ENCODE measurements around the gene TRIM15.
"Not testable (repeated sequence)": the region's sequence is repeated elsewhere in the genome, so short reads cannot be mapped to it uniquely, and the experiment has no call there.

Gene TRIM15

DNA sequence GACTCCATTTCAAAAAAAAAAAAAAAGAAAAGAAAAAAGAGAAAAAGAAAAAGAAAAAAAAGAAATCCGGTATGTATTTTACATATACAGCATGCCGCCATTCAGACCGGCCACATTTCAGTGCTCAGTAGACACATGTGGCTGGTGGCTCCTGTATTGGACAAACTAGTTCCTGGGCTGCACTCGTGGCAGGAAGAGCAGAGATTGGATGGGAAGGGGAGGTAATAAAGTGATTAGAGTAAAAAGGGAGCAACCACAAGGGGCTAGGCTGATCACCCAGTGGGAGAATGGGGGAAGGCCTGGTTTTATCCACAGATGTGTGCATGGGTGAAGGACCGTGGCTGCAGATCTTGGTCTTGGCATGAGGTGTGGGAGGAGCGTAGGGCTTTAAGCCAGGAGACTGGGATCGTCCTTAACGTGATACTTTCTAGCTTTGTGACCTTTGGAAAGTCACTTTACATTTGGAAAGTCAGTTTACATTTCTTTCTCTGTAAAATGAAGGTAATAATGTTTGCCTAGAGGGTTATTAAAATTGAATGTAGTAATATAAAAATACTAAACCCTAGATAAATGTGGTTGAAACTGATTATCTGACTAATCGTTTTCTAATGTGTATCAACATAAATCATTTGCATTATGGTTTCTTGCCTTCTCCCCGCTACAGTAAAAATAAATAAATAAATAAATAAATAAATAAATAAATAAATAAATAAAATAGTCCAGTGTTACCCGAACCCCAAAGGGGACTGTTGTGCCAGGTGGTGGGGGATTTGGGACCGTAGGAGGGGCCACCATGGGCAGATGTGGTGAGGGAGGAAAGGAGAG lies 869 bp upstream of the TRIM15 start:
- DNase-seq (ENCODE audit: low spot score) = no peak

DNA sequence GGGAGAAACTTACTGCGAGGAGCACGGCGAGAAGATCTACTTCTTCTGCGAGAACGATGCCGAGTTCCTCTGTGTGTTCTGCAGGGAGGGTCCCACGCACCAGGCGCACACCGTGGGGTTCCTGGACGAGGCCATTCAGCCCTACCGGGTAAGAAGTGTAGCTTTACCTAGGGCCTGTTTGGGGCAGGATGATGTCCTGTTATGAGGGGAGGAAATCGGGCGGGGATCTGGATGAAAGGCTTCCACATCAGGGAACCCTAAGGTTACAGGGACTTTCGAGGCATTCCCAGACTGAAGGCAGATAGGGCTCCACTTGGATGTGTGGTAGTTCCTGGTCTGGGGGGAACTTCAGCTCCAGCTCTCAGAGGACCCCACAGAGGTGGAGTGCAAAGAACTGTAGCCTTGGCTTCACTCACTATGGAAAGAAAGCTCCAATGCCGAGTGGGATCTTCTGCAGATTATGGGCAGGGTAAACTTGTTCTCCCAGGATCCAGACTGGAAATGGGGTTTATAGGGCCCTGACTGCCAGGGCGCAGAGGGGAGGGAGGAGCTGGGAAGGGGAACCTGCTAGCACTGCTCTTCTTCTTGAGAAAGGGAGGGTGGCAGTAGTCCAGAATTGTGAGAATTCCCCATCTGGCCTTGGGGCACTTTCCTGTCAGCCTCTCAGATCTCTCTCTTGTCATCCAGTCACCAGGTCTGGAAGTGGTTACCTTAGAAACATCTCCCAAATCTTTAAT lies 740 bp downstream of the TRIM15 start:
- DNase-seq (ENCODE audit: low spot score) = no peak

DNA sequence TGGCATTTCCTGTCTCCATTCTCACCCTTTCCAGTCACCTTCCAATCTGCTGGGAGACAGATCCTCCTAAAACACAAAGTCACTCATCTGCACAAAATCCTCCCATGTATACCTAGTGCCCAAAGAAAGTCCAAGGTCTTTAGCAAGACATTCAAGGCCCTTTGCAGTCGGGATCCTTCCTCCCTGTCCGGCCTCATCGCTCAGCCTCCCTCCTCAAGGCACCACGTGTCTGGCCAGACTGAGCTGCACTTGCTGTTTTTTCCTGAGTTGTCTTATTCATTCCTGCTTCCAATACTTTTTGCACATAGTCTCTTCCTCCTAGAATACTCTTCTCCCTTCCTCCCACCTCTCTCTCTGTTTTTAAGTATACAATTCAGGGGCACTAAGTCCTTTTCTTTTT lies 1.4 kb downstream of the TRIM15 start:
- no peak for DNase-seq (ENCODE audit: low spot score)

DNA sequence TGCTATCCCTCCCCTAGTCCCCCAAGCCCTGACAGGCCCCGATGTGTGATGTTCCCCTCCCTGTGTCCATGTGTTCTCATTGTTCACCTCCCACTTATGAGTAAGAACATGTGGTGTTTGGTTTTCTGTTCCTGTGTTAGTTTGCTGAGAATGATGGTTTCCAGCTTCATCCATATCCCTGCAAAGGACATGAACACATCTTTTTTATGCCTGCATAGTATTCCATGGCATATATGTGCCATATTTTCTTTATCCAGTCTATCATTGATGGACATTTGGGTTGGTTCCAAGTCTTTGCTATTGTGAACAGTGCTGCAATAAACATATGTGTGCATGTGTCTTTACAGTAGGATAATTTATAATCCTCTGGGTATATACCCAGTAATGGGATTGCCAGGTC lies 1.9 kb downstream of the TRIM15 start:
- DNase-seq (ENCODE audit: low spot score) = not testable (repeated sequence)

DNA sequence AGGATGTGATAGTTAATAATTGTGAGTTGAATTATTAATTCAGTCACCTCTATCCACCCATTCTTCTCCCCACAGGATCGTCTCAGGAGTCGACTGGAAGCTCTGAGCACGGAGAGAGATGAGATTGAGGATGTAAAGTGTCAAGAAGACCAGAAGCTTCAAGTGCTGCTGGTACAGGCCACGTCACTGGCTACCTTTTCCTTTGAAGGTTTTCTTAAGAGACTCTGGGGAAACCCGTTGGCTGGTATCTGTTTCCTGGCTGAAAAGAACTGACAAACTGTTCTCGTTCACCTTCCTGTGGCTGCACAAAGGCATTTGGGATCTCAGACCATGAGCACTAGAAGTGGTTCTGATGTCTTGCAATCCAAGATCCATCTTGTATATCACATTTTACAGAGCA lies 3.8 kb downstream of the TRIM15 start:
- no peak for DNase-seq (ENCODE audit: low spot score)

DNA sequence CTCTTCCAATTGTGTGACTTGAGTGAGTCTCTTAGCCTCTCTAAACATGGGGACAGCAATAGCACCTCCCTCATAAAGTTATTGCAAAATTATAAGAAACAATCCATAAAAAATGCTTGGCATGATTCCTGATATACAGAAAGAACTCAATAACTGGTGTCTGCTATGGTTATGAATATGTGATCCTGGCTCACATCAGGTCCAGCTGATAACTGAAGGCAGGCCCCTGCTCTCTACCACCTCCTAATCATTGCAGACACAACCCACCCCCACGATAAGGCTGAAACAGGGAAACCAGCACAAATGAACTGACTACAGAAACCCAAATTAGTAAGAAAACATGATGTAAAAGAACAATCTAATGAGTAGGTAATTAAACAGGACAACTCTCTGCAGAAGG lies 5.4 kb downstream of the TRIM15 start:
- no peak for DNase-seq (ENCODE audit: low spot score)

DNA sequence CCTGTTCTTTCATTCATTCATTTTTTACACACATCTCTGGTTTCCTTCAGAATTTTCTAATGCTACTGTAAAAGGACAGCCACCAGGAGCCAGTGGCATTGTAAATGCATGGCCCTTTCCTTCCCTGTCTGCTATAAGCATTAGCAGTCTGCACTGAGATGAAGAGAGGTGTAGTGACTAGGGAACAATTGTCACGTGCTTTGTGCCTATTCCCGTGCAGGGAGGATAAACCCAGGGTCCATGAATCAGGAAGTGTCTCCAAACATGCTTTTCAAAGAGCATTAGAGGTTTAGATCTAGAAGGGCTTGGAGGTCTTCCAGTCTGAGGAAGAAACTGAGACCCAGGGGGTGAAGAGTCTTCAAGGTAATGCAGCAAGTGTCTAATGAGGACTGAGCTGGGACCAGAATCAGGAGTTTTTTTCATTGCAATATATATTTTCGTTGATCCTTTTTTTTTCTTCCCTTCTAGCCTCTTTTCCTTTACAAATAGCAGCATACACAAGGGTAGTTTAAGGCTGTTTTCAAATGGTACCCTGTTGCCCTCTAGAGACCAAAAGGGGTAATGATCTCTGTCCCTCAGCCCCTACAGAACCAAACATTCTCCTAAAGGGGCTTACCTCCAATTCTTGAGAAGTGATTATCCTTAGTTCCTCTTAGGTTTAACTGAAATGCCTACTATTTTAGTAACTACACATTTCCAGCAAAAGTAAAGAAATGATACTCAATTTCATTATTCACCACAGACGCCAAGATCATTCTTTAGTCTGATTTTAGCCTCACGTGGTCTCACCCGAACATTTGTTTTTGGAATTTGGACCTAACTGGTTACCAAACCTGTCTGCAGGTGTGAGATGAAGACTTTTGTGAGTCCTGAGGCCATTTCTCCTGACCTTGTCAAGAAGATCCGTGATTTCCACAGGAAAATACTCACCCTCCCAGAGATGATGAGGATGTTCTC lies 6.6 kb downstream of the TRIM15 start:
- peak; percentile 42 for DNase-seq (ENCODE audit: low spot score)

DNA sequence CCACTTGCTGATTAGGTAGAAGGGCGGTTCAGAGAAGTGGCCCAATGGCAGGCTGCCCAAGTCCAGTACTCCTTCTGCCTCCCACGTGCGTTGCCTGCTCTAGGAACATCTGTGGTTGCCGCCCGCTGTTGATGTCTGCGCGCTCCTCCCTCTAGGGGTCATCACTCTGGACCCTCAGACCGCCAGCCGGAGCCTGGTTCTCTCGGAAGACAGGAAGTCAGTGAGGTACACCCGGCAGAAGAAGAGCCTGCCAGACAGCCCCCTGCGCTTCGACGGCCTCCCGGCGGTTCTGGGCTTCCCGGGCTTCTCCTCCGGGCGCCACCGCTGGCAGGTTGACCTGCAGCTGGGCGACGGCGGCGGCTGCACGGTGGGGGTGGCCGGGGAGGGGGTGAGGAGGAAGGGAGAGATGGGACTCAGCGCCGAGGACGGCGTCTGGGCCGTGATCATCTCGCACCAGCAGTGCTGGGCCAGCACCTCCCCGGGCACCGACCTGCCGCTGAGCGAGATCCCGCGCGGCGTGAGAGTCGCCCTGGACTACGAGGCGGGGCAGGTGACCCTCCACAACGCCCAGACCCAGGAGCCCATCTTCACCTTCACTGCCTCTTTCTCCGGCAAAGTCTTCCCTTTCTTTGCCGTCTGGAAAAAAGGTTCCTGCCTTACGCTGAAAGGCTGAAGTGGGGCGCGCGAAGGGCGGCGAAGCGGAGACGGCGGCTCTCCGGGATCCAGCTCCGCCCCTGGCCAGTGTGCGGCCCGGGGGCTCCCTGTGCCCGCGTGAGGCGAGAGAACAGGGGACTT lies 8.5 kb downstream of the TRIM15 start:
- DNase-seq (ENCODE audit: low spot score) = no peak

DNA sequence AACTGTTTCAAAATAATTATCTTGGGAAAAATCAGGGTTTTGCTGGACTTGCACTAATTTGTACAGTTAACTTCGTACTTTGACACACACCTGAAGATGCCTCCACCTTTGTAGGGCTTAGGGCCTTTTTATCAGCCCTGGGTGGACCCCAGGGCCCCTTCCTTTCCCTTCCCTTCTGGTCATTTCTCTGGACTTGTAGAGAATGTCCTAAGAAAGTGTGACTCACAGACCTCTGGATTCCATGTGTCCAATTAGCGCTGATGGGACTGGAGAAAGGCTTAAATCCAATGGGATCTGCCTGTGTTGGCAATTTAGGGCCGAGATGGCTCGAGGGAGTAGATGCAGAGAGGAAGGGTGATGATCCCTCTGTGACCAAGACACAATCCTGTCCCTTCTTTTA lies 9.3 kb downstream of the TRIM15 start:
- no peak for DNase-seq (ENCODE audit: low spot score)

DNA sequence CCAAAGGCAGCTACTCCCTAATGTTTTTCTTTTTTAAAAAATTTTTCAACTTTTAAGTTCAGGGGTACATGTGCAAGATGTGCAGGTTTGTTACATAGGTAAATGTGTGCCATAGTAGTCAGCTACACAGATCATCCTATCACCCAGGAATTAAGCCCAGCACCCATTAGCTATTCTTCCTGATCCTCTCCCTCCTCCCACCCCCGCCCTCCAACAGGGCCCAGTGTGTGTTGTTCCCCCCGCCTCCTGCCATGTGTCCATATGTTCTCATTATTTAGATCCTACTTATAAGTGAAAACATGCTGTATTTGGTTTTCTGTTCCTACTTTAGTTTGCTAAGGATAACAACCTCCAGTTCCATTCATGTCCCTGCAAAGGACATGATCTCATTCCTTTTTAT lies 12.4 kb downstream of the TRIM15 start:
- DNase-seq (ENCODE audit: low spot score) = no peak

DNA sequence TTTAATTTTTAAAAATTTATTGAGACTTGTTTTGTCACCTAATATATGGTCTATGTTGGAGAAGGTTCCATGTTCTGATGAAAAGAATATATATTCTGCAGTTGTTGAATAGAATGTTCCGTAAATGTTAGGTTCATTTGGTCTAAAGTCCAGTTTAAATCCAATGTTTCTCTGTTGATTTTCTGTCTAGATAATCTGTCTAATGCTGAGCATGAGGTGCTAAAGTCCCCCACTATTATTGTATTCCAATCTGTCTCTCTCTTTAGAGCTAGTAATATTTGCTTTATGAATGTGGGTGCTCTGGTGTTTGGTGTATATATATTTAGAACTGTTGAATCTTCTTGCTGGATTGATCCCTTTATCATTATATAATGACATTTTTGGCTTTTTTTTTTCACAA lies 15.5 kb downstream of the TRIM15 start:
- DNase-seq (ENCODE audit: low spot score) = no peak

DNA sequence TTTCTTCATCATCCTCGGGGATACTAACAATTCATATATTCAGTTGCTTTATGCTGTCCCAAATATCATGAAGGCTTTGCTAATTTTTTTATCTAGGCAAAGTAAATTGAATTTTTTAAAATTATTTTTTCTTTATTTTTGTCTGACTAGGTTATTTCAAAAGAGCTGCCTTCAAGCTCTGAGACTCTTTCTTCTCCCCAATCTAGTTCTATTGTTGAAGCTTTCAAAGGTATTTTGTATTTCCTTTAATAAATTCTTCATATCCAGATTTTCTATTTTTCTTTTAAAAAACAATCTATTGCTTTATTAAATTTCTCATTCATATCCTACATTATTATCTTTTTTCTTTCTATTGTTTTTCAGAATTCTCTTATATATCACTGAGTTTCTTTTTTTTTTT lies 16.8 kb downstream of the TRIM15 start:
- DNase-seq (ENCODE audit: low spot score) = no peak

DNA sequence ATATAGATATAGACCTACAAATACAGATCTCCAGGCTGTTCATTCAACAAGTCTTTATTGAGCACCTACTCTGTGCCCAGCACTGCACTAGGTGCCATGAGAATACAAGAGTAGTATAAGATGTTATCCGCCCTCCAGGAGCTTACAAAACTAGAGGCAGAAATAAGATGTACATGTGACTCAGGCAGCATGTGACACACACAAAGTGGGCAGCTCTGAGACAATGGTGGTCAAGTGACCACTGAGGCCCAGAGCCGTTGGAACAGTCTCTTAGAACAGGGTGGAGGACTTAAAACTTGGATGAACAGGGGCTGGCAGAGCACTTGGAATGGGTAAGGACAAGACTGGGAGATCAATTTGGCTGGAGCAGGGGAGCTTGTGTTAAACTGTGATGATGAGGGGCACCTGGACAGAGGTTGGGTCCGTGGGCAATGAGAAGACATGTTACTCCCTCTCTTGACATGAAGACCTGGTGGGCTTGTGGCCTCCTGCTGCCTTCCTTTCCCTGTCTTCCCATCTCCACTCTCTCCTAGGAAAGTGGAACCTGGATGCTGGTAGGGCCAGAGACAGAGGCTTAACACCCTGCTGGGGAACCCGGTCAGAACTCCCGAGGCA lies 21.2 kb downstream of the TRIM15 start:
- DNase-seq (ENCODE audit: low spot score) = no peak

DNA sequence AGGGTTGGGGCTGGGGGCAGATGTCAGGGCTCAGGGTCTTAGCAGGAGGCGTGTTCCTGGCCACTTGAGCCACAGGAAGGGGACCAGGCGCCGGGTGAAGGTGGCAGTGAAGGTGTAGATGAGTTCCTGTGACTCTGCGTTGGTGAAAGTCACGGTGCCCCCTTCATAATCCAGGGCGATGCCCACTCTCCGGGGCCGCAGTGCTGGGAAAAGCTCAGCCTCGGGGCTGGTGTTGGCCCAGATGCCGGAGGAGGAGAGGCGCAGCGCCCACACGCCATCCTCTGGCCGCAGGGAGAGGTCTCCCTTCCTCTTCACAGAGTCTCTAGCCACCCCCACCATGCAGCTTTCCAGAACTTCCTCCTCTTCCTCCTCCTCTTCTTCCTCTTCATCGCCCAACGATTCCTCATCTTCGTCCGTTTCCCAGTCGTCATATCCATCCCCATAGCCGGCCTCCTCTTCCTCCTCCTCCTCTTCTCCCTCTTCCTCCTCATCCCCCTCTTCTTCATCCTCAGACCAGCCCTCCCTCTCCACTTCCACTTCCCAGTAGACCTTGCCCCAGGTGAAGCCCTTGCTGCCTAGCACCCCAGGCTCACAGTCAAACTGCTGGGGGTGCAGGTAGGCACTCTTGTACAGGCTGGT lies 22.6 kb downstream of the TRIM15 start:
- no peak for DNase-seq (ENCODE audit: low spot score)

DNA sequence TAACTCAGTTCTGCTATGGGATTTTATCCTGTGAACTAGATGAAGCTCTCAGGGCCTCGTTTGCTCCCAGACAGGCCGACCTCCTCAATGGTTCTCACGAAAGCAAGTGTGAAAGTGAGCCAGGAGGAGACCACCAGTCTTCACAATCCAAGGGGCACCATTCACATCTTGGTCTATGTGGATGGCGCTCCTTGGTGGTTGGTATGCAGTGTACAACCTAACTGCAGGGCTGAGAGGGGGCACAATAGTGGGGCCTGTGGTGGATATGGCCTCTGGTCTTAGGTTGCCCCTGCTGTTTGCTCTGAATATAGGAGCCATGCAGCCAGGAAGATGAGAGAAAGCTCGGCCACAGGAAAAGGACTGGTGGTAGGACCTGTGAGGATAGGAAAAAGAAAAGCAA lies 25.2 kb downstream of the TRIM15 start:
- DNase-seq (ENCODE audit: low spot score) = no peak

DNA sequence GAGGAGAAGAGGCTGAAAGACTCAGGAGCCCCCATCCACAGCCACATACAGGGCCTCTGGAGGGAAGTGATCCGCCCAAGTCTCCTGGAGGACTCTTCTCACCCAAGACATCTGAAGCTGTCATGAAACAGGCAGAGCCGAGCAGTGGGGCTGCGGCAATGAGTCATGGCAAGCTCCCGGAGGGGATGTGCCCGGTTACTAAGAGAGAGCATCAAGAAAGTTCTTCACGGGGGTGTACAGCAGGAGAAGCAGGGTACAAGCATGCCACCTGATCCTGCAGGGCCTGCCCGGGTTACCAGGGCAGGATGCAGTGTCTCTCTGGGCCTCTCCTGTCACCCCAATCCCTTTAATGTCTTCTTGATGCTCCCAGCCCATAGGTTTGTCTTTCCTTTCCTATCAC lies 28.7 kb downstream of the TRIM15 start:
- DNase-seq (ENCODE audit: low spot score) = no peak

DNA sequence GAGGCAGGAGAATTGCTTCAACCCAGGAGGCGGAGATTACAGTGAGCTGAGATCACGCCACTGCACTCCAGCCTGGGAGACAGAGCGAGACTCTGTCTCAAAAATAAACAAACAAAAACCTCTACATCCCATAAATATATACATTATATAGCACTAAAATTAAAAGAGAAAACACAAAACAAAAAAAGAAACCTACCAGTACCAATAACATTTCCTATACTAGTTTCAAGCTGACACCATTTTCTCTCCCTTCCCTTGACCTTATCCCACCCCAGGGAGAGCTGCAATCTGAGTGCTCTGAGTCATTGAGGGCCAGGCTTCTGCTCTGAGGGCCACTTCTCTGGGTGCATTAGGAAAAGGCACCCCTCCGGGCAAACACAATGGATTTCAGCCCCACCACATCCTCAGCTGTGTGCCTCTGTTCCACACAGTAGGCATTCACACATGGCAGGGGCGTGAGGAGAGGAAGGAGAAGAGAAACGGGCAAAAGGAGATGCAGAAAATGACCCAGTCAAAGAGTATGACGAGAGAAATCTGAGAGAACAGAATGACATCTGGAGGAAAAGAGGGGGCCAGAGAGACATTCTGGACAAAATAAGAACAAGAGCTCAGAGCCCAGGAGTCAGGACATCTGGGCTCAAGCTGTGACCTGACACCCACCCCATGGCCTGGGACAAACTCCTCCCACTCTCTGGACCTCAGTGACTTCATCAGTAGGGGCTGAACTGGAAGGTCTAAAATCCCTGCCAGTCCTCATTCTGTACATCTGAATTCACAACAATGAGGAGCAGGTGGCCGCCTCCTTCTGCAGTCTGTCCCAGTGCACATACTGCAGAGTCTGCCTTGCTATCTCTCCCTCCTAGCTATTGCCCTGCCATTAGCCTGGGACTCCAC lies 31.7 kb downstream of the TRIM15 start:
- no peak for DNase-seq (ENCODE audit: low spot score)

DNA sequence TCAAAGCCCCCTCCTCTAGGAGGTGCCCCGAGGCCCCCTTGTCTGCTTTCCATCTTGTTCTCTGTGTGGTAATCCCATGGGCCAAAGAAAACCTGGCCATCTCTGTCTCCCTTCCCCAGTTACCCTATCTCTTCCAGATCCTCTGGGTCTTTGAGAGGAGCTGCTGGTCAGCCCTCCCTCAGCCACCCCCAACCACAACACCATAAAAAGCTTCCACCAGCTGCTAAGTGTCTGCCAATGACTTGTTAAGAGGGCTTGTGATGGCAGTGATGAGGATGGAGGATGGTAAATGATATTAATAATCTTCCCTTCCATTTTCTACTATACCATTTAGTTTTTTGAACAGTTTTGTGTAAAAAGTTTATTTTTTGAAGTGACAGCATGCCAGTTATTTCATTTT lies 32.6 kb downstream of the TRIM15 start:
- DNase-seq (ENCODE audit: low spot score) = no peak

DNA sequence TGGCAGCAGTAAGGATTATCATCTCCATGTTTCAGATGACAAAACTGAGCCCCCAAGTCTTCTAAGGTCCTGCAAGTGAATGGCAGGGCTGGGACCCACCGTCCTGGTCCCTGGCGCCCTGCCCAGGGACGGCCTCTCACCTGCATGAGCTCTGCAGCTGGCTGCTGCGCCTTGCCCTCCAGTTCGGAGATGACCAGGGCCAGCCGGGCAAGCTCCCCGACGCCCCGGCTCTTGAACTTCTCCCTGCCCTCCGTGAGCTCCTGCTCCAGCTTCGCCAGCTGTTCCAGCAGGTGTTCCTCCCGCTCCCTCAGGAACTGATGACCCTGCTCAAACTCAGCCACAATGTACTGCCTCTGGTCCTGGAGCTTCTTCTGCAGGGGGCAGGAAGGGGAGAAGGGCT lies 33.0 kb downstream of the TRIM15 start:
- DNase-seq (ENCODE audit: low spot score) = no peak

Data from germinal center (tissue), 1 donor.